Kasumi-1 (cell line): ENCODE data around the gene TBKBP1.

Experiments
- DNase-seq, 2 experiments: peaks; one replicate each; lab custom pipeline; 2025; lab: John Stamatoyannopoulos, UW

The TBKBP1 gene, protein sequence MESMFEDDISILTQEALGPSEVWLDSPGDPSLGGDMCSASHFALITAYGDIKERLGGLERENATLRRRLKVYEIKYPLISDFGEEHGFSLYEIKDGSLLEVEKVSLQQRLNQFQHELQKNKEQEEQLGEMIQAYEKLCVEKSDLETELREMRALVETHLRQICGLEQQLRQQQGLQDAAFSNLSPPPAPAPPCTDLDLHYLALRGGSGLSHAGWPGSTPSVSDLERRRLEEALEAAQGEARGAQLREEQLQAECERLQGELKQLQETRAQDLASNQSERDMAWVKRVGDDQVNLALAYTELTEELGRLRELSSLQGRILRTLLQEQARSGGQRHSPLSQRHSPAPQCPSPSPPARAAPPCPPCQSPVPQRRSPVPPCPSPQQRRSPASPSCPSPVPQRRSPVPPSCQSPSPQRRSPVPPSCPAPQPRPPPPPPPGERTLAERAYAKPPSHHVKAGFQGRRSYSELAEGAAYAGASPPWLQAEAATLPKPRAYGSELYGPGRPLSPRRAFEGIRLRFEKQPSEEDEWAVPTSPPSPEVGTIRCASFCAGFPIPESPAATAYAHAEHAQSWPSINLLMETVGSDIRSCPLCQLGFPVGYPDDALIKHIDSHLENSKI

DNA sequence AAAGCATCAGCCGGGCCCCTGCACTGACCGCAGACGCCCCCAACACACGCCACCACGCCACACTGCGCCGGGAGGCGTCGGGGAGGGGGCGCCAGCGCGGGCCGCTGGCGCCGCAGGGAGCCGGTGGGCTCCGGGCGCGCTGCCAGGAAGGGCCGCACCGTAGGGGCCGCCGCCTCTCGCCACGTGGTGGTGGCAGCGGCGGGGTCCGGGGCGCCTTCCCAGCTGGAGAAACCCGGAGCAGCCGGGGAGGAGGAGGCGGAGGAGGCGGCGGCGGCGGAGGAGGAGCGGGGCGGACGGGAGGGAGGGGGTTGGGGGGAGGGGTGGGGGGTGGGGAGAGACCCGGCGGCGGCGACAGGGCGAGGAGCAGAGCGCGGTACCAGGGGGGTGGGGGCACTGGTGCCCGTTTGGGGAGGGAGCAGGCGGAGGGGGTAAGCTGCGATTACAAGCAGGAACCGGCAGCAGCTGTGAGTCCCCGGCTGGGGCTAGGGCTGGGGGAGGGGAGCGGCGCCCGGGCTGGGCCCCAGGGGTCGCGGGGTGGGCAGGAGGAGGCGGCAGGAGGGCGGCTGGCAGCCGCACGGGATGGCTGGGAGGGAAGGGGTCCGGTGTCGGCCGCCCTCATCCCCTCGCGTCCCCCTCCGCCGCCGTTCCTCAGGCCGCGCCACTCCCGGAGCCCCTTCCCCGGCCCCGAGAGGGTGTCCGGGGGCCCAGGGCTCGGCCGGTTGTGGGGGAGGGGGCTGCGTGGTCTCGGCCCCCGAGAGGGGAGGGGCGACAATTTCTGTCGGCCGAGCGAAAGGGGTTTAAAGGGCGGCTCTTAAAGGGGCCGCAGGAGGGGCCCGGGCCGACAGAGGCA lies at the start of gene TBKBP1:
TSS of gene TBKBP1 (plus strand) at position 431 of the 850 bp plus-strand sequence. CDS start 1,952 bp downstream, outside the sequence.
- peak; percentile 81 to 85 for DNase-seq

DNA sequence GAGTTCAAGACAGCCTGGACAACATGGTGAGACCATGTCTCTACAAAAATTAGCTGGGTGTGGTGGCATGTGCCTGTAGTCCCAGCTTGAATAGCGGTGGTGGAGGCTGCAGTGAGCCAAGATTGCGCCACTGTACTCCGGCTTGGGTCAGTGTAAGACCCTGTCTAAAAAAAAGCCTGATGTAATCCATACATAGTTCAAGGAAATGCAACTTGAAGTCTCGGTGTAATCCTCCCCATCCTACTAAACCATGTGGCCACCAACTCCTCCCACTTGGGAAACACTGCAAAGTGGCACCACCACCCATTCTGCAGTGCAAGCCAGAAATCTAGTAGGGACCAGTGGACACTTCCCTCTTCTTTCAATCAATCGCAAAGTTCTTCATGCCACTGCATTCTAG lies 49.6 kb upstream of the TBKBP1 start:
- no peak for DNase-seq

DNA sequence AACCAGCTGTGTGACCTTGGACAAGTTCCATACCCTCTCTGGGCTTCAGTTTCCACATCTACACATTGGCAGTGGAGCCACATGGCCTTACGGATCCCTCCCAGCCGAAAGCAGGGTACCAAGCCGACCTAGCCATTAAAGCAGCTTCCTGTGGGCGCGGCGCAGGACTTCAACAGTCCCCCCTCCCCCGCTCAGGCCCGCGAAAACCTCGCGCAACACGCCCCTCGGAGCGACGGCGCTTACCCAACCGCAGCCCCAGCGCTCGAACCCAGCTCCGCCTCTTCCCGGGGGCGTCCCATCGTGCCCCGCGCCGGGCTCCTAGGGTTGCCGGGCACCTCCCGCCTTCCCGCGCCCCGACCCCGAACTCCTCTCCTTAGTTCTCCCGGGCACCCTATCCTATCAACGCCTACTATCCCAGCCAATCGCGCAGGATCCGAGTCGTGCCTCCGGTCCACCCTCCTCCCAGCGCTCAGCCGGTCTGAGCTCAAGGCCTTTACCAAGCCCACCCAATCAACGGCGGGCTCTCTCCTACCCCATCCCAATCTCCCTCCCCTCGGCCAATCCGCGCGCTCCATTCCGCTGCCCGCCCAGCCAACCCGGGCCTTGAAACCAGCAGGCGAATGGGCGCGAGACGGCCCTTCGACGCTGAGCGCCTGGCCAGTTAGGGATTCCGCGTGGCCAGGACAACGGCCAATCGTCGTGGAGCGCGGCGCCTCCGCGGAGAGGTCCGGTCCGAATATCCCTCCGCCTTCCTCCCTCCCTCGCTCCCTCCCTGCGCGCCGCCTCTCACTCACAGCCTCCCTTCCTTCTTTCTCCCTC lies 44.6 kb upstream of the TBKBP1 start, which contains the start of gene KPNB1:
TSS of gene KPNB1 (plus strand) at position 767 of the 819 bp plus-strand sequence. CDS start 326 bp downstream, outside the sequence.
- peak; percentile 100 for DNase-seq

DNA sequence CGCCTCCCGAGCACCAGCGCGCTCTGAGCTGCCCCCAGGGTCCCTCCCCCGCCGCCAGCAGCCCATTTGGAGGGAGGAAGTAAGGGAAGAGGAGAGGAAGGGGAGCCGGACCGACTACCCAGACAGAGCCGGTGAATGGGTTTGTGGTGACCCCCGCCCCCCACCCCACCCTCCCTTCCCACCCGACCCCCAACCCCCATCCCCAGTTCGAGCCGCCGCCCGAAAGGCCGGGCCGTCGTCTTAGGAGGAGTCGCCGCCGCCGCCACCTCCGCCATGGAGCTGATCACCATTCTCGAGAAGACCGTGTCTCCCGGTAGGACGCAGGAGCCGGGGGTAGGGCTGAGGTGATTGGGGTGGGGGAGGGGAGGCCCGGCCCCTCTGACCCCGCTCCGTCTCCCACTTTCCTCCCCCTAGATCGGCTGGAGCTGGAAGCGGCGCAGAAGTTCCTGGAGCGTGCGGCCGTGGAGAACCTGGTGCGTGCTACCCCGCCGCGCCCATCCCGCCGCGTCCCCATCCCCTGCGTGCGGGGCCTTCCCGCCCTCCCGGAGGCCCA lies 43.9 kb upstream of the TBKBP1 start:
- DNase-seq: peak in 1 of 2 experiments; percentile 61

DNA sequence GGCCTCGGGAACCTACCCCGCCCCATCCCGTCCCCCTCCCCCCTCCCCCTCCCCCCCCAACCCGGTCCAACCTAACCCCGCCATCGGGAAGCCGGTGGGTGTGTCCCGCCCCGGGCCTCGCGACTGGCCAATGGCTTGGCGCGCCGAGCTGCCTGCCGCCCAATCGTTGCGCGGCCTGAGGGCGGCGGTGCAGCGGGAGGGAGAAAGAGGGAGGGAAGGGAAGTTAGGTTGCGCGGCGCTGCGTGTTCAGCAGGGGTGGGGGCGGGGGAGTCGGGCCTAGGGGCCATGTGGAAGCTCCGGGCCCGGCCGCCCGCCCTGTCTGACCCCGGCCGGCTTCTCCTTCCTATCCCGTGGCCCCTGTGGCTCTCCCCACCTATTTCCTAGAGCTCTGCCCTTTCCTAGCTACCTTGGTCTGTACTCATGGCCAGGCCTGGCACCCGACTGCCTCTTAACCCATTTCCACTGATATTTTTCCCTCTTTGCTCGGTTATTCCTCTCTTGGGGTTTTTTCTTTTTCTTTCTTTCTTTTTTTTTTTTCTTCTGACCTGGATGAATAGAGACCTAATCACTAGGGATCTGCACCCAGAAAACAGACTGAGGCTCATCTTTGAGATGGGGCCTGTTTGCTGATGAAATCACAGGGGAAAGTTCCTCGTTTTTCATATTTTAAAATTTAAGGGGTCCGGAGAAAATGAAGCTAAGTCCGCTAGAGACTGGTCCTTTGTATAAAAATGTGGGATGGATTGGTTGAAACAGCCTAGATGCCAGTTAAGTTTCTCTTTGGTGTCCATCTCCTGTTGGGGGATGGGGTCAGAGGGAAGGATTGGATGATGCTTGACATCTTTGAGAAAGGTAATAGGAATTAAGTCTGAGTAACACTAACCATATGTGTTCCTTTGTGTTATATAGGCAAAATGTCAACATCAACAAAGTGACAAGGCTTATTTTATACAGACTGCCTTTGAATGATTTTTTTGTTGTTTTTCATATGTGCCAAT lies 43.1 kb upstream of the TBKBP1 start:
- DNase-seq: peak; percentile 97

DNA sequence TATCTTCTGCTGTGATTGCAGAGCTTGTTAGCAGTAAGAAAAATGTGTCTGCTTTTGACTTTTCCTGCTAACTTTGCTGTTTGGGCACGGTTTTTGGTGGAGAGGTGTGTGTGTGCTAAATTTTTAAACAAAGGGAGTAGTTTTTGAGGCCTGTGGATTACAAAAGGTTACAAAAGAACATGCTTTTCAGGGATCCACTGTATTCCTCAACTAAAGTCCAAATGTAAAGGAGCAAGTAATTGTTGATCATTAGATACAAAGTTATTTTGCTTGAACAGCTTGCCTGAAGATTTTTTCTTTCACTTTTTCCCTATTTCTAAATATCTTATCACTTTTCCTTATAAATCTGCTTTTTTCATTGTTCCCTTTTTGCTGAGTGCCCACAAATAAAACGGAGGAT lies 42.3 kb upstream of the TBKBP1 start:
- DNase-seq: no peak

DNA sequence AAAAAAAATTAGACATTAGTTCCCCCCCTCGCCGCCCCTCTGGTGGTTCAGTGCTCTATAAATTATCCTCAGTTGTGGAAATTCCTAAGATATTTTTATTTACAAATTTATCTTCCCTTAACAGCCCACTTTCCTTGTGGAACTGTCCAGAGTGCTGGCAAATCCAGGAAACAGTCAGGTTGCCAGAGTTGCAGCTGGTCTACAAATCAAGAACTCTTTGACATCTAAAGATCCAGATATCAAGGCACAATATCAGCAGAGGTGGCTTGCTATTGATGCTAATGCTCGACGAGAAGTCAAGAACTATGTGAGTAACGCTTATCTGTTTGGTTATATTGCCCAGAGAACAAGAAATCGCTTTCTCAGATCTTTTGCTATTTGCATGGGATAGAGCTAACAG lies 41.4 kb upstream of the TBKBP1 start:
- DNase-seq: no peak

DNA sequence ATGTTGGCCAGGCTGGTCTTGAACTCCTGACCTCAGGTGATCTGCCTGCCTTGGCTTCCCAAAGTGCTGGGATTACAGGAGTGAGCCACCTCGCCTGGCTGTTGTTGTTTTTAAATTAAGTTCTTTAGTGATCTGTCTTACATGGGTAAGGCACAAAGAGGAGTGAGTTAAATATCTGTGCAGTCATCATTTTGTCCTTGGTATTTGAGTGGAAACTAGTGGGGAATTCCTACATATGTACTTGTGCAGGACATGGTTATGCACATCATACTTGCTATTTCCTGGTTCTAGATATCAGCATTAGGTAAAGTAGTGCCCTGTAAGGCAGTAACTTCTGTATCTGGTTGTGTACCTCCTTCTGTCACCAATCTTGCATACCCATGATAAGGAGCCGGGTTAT lies 40.5 kb upstream of the TBKBP1 start:
- DNase-seq: no peak

DNA sequence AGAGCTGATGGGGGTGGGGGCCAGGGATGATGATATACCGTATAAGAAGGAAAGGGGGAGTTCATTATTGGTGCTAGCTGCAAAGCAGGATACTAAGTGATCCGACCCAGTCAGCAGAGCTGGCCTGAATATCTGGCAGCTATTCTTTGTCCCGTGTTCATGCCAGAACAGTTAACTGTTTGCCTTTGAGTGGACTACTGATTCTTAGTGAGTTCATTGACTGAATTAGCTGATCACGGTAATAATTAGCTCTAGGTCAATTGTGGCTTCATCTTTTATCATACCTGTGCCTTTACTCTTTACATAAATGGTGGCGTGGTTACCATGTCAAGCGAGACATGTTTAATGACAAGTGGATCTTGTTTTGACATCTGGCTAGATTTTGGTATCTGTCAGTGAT lies 39.0 kb upstream of the TBKBP1 start:
- DNase-seq: no peak

DNA sequence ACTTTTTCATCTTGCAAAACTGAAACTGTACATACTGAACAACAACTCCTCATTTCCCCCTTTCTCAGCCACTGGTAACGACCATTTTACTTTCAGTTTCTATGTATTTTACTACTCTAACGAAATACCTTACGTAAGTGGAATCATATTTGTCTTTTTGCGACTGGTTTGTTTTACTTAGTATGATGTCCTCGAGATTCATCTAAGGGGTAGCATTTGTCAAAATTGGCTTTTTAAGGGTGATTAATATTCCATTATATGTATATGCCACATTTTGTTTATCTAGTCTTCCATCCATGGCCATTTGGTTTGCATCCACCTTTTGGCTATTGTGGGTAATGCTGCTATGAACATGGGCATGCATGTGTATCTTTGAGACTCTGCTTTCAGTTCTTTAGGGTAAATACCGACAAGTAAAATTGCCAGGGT lies 33.9 kb upstream of the TBKBP1 start:
- no peak for DNase-seq

DNA sequence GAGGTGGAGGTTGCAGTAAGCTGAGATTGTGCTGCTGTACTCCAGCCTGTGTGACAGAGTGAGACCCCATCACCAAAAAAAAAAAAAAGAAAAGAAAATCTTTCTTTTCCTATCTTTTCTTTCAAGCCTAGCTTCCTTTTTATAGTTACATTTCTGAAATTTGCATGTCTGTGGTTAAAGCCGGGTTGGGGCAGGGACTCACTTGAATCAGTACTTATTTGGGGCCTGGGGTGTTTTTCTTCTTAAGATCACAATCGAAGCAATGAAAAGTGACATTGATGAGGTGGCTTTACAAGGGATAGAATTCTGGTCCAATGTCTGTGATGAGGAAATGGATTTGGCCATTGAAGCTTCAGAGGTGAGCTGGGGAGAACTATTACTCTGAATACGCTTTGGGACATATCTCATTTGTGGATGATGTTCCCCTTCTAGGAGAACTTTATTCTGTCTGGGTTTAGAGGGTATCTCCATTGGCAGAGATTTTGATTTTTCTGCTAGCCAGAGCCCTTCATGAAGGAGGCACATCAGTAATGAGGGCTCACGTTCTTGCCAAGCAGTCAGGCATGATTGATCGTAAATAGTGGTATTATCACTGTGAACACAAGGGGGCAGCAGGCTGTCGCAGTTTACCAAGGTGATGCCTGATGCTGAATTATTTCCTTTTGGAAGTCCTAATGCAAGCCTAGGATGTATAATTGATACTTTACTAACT lies 29.9 kb upstream of the TBKBP1 start:
- peak; percentile 80 to 91 for DNase-seq

DNA sequence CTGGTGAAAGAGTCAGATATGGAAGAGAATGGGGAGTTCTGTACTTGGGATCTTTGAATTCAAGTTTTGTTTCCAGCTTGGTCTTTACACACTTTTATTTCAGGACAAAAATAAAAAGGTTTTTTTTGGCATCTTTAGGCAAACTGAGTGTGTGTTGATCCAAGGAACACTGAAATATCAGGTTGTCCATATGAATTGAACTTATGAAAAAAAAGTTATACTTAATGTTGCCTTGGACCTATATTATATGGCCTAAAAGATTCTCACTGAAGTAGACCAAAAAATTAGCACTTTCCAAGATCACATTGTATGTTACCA lies 29.4 kb upstream of the TBKBP1 start:
- DNase-seq: no peak

DNA sequence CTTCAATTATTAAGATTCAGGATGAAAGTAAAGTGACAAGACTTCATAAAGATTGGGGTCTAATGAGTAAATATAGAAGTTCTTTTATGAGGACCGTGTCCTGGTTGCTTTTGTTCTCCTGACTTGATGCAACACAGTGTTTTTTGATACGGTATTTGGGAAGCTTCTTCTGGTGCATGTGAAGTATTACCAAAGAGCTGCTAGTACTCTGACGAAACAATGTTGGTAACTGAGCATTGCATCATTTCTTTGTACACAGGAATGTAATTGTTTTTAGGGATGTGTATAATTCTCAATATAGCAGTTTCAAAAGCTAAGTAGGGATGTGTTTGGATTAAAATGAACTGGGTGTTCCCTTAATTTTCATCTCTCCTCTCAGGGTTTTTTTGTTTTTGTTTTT lies 28.3 kb upstream of the TBKBP1 start:
- DNase-seq: no peak

DNA sequence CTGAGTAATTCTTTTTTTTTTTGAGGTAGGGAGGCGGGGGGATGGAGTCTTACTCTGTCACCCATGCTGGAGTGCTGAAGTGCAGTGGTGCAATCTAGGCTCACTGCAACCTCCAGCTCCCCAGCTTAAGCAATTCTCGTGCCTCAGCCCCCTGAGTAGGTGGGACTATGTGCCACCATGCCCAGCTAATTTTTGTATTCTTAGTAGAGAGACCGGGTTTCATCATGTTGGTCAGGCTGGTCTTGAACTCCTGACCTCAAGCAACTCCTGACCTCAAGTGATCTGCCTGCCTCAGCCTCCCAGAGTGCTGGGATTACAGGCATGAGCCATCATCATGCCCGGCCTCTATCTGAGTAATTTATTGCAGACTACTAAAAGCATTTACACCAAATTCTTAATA lies 24.9 kb upstream of the TBKBP1 start:
- DNase-seq: no peak

DNA sequence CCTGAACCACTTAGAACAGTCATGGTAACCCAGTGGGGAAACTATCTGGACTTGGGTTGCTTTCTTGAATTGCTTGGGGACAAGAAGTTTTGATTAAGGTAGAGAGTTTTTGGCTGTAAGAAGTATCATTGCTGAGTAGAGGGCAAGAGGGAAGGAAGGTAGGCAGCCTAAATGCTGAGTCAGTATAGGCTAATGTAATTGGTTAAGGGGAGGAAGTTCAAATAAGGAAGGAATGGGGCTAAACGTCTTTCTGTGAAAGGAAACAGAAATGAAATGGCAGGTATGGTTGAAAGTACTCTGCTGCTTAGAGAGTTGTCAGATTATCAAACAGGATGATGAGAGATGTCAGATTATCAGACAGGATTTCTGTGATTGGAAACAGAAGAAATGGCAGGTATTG lies 23.9 kb upstream of the TBKBP1 start:
- peak; percentile 61 to 62 for DNase-seq

DNA sequence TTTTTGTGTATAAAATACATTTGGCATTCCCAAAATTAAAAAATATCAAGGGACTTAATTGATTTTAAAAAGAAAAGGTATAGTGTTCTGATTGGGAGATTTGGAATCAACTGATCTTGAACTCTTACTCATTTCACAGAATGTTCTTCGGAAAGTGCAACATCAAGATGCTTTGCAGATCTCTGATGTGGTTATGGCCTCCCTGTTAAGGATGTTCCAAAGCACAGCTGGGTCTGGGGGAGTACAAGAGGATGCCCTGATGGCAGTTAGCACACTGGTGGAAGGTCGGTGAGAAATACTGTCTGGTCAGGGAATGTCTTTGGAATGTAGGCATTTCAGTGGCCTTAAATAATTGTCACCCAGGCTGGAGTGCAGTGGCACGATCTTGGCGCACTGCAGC lies 19.5 kb upstream of the TBKBP1 start:
- no peak for DNase-seq

DNA sequence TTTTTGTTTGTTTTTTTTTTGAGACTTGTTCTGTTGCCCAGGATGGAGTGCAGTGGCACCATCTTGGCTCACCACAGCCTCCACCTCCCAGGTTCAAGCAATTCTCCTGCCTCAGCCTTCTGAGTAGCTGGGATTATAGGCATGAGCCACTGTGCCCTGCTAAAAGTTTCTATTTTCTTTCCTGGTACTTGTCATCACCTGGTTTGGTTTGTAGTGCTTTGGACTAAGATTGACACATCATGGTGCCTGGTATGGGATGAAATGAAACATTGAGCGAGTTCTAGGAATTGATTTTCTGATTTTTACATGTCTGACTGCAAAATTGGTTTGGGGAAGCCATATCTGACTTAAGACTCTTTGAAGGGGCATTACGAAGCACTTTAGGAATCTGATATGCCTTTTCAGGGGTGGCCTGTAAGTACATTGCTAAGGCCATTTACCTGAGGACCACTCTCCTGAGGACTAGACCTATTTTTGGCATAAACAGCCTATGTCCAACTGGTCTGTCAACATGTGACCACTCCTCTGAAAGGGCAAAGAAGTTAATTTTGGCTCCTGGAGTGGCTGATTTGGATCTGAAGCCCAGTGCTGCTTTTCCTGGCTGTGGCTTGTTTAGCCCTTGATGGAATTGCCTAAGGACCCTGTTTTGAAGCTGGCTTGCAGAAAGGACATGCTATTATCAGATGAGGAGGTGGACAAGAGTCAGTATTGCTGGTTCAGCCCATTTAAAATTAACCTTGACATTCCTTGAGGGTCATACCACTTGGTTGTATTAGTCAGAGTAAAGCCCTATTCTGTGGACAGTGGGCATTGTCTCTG lies 18.4 kb upstream of the TBKBP1 start:
- no peak for DNase-seq

DNA sequence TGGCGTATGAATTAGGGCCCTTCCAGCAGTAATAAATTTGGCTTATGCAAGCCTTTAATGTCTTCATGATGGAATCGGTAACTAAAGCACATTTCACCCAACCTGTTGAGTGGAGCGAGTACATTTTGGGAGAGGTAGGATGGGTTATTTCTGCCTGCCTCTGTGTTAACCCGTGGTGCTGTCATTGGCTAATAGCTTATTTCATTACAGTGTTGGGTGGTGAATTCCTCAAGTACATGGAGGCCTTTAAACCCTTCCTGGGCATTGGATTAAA lies 17.8 kb upstream of the TBKBP1 start:
- DNase-seq: no peak
